CD4-positive, alpha-beta T cell (primary cell): Measurements from ENCODE around the gene RANBP9. TPM values are rescaled to one million over a fixed set of nuclear protein-coding genes. Genes with fewer than 3 reads are reported as not detected.

Source experiments
- ATAC-seq: fragments of 200-7000 bp; cut with Tn5 transposase; one replicate; pipeline ENCODE4 v1.10.0; 2022; ENCODE audit warnings: mild to moderate bottlenecking; ENCODE audit not compliant: poor library complexity
- CTCF ChIA-PET: fragments of 350-600 bp; sonication (Branson Sonifier 250); formaldehyde crosslinking; loops from one replicate; lab custom pipeline; 2021; ENCODE audit warnings: antibody characterized with exemption, inconsistent platforms; lab: Charles Lee
- POLR2A ChIA-PET: fragments of 350-600 bp; sonication (Branson Sonifier 250); formaldehyde crosslinking; loops from one replicate; lab custom pipeline; 2021; ENCODE audit warnings: antibody characterized with exemption, inconsistent platforms; lab: Charles Lee
- DNase-seq, 14 experiments: peaks; one replicate each; pipeline ENCODE4 v3.0.0-alpha.2; 2013 to 2020; ENCODE audit warnings: mixed read lengths in 2 of 14
- H3K27ac ChIP-seq, 2 donors: one replicate each; pipeline versions ENCODE4 v1.5.1 to v1.7.0; 2013; ENCODE audit warnings: low read length in 2 of 2, low read depth in 1 of 2, mild to moderate bottlenecking in 1 of 2
- H3K27me3 ChIP-seq, 2 experiments: 1 replicate in 1 of 2; 2 replicates in 1 of 2; pipeline versions ENCODE4 v1.6.1 to v1.7.0; 2013; ENCODE audit warnings: low read length in 2 of 2, control low read depth in 1 of 2, mild to moderate bottlenecking in 1 of 2, moderate library complexity in 1 of 2; ENCODE audit not compliant: insufficient read depth in 2 of 2, control insufficient read depth in 1 of 2
- H3K36me3 ChIP-seq: one replicate; pipeline ENCODE4 v1.6.1; 2013; ENCODE audit warnings: low read length, control low read depth; ENCODE audit not compliant: insufficient read depth
- H3K4me1 ChIP-seq: one replicate; pipeline ENCODE4 v1.6.1; 2013; ENCODE audit warnings: low read length, control low read depth; ENCODE audit not compliant: insufficient read depth
- H3K4me3 ChIP-seq: one replicate; pipeline ENCODE4 v1.5.1; 2013; ENCODE audit warnings: mild to moderate bottlenecking, low read length, moderate library complexity
- H3K9me3 ChIP-seq, 2 experiments: 1 replicate in 1 of 2; 2 replicates in 1 of 2; pipeline versions ENCODE4 v1.6.1 to v1.7.0; 2013; ENCODE audit warnings: low read length in 2 of 2, mild to moderate bottlenecking in 2 of 2, control low read depth in 1 of 2, moderate library complexity in 1 of 2; ENCODE audit not compliant: control insufficient read depth in 1 of 2, insufficient read depth in 1 of 2
- H3K27ac Mint-ChIP-seq: one replicate; pipeline ENCODE4 v1.8.0; 2020; ENCODE audit warnings: mixed read lengths
- H3K27me3 Mint-ChIP-seq: one replicate; pipeline ENCODE4 v1.8.0; 2021; ENCODE audit warnings: mixed read lengths
- H3K36me3 Mint-ChIP-seq: one replicate; pipeline ENCODE4 v1.8.0; 2021; ENCODE audit warnings: low read depth, mixed read lengths
- H3K4me1 Mint-ChIP-seq: one replicate; pipeline ENCODE4 v1.8.0; 2021; ENCODE audit warnings: low read depth, mixed read lengths
- H3K4me3 Mint-ChIP-seq: one replicate; pipeline ENCODE4 v1.8.0; 2020; ENCODE audit warnings: mild to moderate bottlenecking, mixed read lengths
- H3K9me3 Mint-ChIP-seq: one replicate; pipeline ENCODE4 v1.8.0; 2020; ENCODE audit warnings: mixed read lengths
- CTCF ChIP-seq: fragments of 200-600 bp; IDR thresholded peaks from one replicate; pipeline ENCODE4 v1.8.0; 2022; ENCODE audit warnings: antibody characterized with exemption, mild to moderate bottlenecking
- intact Hi-C, 2 experiments: fragments of 100-400 bp; cut with DNase I in 1 of 2; cut with micrococcal nuclease in 1 of 2; formaldehyde crosslinking; loops; one replicate each; pipeline versions ENCODE4 v1.15.1 to v1.9.0; 2023 to 2025; cut with DNase I, micrococcal nuclease
- total RNA-seq, 174 experiments: library from RNA in 2 of 174; stranded (reverse) in 2 of 174; gene quantifications; one replicate each; pipeline ENCODE4 v1.2.3 and lab custom pipeline; 2021 to 2026

The RANBP9 gene
- total RNA-seq, 2 experiments from 2014 or later, result 60.8 to 62.9 TPM

DNA sequence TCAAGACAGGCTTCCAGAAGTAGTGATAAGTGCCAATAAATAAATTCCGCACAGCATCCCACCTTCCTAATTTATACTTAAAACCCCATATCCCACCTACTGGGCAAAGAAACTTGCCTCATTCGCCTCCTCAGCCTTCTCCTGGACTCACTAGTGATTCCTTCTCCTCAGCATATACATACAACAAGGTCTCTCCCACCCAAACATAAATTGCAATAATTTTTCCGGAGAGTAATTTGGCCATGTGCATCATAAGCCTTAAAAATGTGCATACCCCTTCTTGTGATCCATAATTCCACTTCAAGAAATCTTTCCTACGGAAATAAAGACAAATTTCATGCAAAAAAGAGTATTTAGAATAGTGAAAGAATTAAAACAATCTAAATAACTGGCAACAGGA lies 26.8 kb downstream of the RANBP9 start:
- Histone ChIP-seq H3K9me3 (peaks cover 0 to 3% of the 10 kb centered on the region in 2 experiments), H3K36me3 (no peaks in the 10 kb centered on the region), H3K4me3 (no peak overlapping the region), H3K4me1 (peaks cover 57% of the 10 kb centered on the region), H3K27ac (peak overlapping the region; percentile 46 to 51), H3K27me3 (no peaks in the 10 kb centered on the region)
- Mint-ChIP-seq H3K27me3 (no peaks in the 10 kb centered on the region), H3K27ac (peak overlapping the region; percentile 60), H3K4me3 (no peak overlapping the region), H3K9me3 (no peaks in the 10 kb centered on the region), H3K36me3 (peaks cover 25% of the 10 kb centered on the region), H3K4me1 (peaks cover 80% of the 10 kb centered on the region)
- intact Hi-C loops, result loop anchor here in 1 of 2 experiments (5.0 kb wide), 1 partner anchor 43 kb away; no protein-coding TSS in a partner anchor
- ChIA-PET POLR2A (interaction anchor here (0.6 to 3.6 kb wide), 3 partner anchors 11 to 593 kb away, joined by 3 to 11 read pairs (median 5); partner anchors contain the start of gene RANBP9), CTCF (interaction anchor here (0.9 to 1.5 kb wide), 2 partner anchors 15 to 70 kb away, joined by 3 to 4 read pairs; partner anchors contain the start of gene NOL7)
- ATAC-seq, result no peak
- no peak for TF ChIP-seq CTCF
- no peak for DNase-seq

- H3K4me1 ChIP-seq, result peaks cover 48% of the 10 kb centered on the region
- intact Hi-C loops, result loop anchor here in 1 of 2 experiments (5.0 kb wide), 1 partner anchor 41 kb away; no protein-coding TSS in a partner anchor
- peak overlapping the region; percentile 17 for H3K4me3 Mint-ChIP-seq
- ATAC-seq (no peak), DNase-seq (no peak)
- H3K4me1 Mint-ChIP-seq, result peaks cover 75% of the 10 kb centered on the region
- peak overlapping the region in 1 of 2 donors; percentile 56 for H3K27ac ChIP-seq
- TF ChIP-seq CTCF, result no peak
- peaks cover 29% of the 10 kb centered on the region for H3K36me3 Mint-ChIP-seq
- H3K9me3 ChIP-seq, result peaks cover 0 to 3% of the 10 kb centered on the region in 2 experiments
- no peaks in the 10 kb centered on the region for H3K27me3 ChIP-seq
- no peak overlapping the region for H3K4me3 ChIP-seq
- peak overlapping the region; percentile 83 for H3K27ac Mint-ChIP-seq
- H3K9me3 Mint-ChIP-seq, result no peaks in the 10 kb centered on the region
- no peaks in the 10 kb centered on the region for H3K27me3 Mint-ChIP-seq
- H3K36me3 ChIP-seq, result no peaks in the 10 kb centered on the region
- POLR2A ChIA-PET, result no interaction called here
- CTCF ChIA-PET, result no interaction called here
These were observed 28.6 kb downstream of the RANBP9 start for GRCh38 chr6:13683038-13683437.

DNA sequence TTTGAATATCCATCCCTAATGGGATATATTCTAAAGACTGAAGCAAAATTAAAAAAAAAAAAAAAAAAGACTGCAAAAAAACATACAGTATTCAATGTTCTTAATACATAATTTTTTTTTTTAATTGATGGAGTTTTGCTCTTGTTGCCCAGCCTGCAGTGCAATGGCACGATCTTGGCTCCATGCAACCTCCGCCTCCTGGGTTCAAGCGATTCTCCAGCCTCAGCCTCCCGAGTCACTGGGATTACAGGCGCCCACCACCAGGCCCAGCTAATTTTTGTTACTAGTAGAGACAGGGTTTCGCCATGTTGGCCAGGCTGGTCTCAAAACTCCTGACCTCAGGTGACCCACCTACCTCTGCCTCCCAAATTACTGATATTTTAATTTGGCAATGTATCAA lies 29.3 kb downstream of the RANBP9 start:
- Histone ChIP-seq H3K9me3 (peaks cover under 1 to 3% of the 10 kb centered on the region in 2 experiments), H3K27me3 (no peaks in the 10 kb centered on the region), H3K4me3 (no peak overlapping the region), H3K27ac (peak overlapping the region in 1 of 2 donors; percentile 62), H3K36me3 (no peaks in the 10 kb centered on the region), H3K4me1 (peaks cover 44% of the 10 kb centered on the region)
- ChIA-PET CTCF (interaction anchor here (1.2 kb wide), 1 partner anchor 14 kb away, joined by 3 read pairs; no protein-coding TSS in a partner anchor), POLR2A (interaction anchor here (1.2 to 2.6 kb wide), 4 partner anchors 16 to 67 kb away, joined by 3 to 24 read pairs (median 6); partner anchors contain the start of gene NOL7)
- DNase-seq (no peak), ATAC-seq (no peak)
- Mint-ChIP-seq H3K4me1 (peaks cover 68% of the 10 kb centered on the region), H3K4me3 (no peak overlapping the region), H3K9me3 (no peaks in the 10 kb centered on the region), H3K36me3 (peaks cover 29% of the 10 kb centered on the region), H3K27me3 (no peaks in the 10 kb centered on the region), H3K27ac (peak overlapping the region; percentile 83)
- TF ChIP-seq CTCF, result no peak
- intact Hi-C loops, result loop anchor here in 1 of 2 experiments (5.0 kb wide), 1 partner anchor 40 kb away; no protein-coding TSS in a partner anchor
